ENCODE data around the gene FLNB.

FLNB gene

DNA sequence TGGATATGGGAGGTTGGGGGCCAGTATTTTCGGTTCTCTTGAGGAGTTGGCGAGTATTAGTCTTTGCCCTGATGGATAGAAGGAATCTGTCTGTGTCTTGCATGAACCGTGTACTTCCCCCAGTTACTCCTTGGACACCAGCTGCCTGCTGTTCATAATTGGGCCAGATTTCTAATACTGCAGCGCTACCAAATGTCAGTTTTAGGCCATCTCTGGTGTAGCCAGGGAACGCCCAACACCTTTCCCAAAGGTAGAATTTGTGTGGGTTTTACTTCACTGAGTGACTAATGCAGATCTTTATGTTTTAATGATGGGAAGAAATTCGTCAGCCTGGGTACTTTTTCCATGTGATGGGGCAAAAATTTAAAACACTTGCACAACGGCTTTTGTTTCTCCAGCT is 18.4 kb downstream of the FLNB start:
- in situ Hi-C loops (cut with MboI; ENCODE audit: low pct_unique_long_range_greater_than_20kb, low sequenced_read_pairs, unreplicated experiment) = no loop called here
- TF ChIP-seq, protein P1, sequence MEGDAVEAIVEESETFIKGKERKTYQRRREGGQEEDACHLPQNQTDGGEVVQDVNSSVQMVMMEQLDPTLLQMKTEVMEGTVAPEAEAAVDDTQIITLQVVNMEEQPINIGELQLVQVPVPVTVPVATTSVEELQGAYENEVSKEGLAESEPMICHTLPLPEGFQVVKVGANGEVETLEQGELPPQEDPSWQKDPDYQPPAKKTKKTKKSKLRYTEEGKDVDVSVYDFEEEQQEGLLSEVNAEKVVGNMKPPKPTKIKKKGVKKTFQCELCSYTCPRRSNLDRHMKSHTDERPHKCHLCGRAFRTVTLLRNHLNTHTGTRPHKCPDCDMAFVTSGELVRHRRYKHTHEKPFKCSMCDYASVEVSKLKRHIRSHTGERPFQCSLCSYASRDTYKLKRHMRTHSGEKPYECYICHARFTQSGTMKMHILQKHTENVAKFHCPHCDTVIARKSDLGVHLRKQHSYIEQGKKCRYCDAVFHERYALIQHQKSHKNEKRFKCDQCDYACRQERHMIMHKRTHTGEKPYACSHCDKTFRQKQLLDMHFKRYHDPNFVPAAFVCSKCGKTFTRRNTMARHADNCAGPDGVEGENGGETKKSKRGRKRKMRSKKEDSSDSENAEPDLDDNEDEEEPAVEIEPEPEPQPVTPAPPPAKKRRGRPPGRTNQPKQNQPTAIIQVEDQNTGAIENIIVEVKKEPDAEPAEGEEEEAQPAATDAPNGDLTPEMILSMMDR (IDR thresholded peaks at IDR 0.05; ENCODE audit: extremely low read depth, insufficient read depth, missing control alignments) = no peak
- DNase-seq (ENCODE audit: low spot score) = no peak

DNA sequence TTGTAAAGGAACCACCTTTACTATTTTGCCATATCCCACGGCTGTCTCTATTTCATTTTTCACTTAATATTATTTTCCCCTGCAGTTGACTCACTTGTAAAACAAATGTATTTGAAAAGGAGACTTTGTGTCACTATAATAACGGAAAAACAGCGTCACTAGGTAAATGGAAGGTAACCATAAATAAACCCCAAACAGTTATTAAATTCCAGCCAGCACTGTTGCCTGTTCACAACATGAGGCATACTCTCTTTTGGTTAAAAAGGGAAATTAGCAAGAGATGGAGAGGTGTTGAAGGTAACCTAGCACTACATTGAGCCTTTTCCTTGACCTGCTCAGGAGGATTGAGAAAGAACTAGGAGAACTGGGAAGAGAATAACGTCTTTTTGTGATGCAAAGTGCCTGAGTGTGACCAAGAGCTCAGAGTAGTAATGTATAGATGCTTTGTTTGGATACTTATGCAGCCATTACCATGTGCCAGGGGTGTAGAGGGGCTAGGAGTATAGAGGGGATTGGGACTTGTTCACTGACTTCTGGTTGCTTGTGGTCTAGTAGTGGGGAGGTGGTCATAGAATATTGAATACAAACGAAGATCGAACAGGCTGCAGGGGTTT is 19.6 kb downstream of the FLNB start:
- DNase-seq (ENCODE audit: low spot score) = no peak
- in situ Hi-C loops (cut with MboI; ENCODE audit: low pct_unique_long_range_greater_than_20kb, low sequenced_read_pairs, unreplicated experiment) = no loop called here
- TF ChIP-seq, protein P1 (IDR thresholded peaks at IDR 0.05; ENCODE audit: extremely low read depth, insufficient read depth, missing control alignments) = no peak

DNA sequence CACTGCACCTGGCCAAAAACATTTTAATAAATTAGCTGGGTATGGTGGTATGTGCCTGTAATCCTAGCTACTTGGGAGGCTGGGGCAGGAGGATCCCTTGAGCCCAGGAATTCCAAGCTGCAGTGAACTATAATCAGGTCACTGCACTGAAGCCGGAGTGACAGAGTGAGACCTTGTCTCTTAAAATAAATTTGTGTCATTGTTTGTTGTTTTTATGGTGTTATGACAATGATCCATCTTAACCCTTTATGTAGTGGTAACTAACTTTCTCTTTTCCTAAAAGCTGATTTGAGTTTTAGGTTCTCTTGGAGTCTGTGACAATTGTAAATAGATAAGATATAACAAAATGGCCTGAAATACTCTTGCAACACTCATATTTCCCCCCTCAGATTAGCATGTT is 20.7 kb downstream of the FLNB start:
- no peak for DNase-seq (ENCODE audit: low spot score)
- in situ Hi-C loops (cut with MboI; ENCODE audit: low pct_unique_long_range_greater_than_20kb, low sequenced_read_pairs, unreplicated experiment) = no loop called here
- TF ChIP-seq, protein P1 (IDR thresholded peaks at IDR 0.05; ENCODE audit: extremely low read depth, insufficient read depth, missing control alignments) = no peak

DNA sequence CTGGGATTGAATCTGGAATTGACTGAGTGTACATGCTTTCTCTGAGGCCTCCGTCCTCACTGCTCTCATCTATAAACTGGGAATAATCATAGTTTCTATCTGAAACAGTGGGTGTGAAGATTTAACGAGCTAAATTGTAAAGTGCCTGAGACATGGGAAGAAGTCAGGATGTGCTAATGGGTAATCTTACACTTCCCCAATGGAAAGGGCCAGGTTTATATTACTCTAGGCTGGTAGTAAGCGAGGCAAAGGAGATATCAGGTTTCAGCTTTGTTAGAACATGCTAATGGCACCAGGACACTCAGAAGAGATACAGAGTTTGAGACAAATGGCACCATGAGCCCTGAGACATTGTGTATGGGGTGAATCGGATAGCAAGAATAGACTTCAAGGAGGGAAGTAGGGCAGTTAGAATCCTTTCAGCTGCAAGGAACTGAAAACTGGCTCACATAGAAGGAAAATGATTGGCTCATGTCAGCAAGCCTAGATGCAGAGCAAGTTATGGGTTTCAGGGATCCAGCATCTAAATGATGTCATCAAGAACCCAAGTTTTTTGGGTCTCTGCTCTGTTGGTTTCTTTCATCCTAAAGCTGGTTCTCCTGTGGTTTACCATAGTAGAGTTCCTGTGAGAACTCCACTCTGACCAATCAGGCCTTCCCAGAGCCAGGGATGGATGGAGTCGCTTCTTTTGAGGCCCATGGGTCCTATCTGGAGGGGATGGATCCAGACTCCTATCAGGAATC is 21.8 kb downstream of the FLNB start:
- in situ Hi-C loops (cut with MboI; ENCODE audit: low pct_unique_long_range_greater_than_20kb, low sequenced_read_pairs, unreplicated experiment) = no loop called here
- TF ChIP-seq, protein P1 (IDR thresholded peaks at IDR 0.05; ENCODE audit: extremely low read depth, insufficient read depth, missing control alignments) = no peak
- no peak for DNase-seq (ENCODE audit: low spot score)

DNA sequence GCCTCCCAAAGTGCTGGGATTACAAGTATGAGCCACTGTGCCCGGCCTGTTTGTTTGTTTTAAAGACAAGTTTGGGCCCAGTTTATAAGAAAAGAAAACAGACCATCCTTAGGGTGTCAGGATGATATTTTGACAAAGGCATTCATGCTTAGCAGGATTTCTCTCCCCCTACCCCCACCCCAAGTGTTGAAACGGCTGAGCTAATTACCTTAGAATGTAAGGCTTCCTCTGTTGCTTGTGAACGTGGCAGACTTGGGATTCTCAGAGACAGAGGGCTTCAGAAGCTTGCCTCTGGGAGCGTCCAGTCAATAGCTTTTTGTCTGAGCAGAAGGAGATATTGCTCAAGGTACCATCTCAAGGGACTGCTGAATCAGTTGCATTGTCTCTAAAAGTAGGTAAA is 24.0 kb downstream of the FLNB start:
- in situ Hi-C loops (cut with MboI; ENCODE audit: low pct_unique_long_range_greater_than_20kb, low sequenced_read_pairs, unreplicated experiment) = no loop called here
- TF ChIP-seq, protein P1 (IDR thresholded peaks at IDR 0.05; ENCODE audit: extremely low read depth, insufficient read depth, missing control alignments) = no peak
- no peak for DNase-seq (ENCODE audit: low spot score)

DNA sequence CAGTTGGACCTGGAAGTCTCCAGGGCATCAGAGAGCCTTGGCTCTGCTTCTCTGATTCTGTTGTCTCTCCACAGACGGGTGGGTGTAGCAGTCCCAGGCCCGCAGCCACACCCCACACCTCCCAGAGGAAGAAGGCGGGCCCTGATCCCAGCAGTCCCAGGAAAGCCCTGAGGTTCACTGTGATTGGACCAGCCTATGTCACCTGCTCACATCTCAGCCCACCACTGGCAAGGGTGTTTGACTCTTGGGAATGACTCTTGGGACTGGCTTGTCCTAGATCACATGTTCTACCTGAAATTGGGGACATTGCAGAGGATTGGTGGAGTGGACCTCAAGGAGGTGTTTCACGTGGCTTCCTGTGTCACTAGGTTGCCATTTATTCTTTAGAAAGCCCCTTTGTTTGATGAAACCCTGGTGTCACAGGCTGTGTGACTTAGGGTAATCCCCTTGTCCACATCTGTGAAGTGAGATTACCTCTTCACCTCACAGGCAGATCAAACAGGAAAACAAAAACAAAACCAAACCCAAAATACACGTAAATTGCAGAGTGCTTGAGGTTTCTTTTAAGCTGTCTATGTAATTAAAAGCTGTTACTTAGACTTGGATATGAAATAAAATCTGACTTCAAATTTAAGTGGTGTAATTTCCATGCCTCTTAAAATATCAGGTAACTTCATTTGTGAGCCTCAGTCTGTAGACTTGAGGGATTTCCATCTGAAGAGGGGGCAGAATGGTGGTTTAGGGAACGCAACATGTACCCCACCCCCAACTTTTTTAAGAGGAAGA is 26.7 kb downstream of the FLNB start:
- DNase-seq (ENCODE audit: low spot score) = peak; percentile 87
- TF ChIP-seq, protein P1 (IDR thresholded peaks at IDR 0.05; ENCODE audit: extremely low read depth, insufficient read depth, missing control alignments) = no peak
- in situ Hi-C loops (cut with MboI; ENCODE audit: low pct_unique_long_range_greater_than_20kb, low sequenced_read_pairs, unreplicated experiment) = no loop called here
